GM12873 (cell line): Measurements from ENCODE around the gene MAP2K1.

Source experiments
- CTCF ChIP-seq: IDR thresholded peaks from 2 replicates; pipeline ENCODE4 v1.5.1; 2012; ENCODE audit warnings: low read depth, mild to moderate bottlenecking, moderate library complexity, low read length, control low read depth; ENCODE audit not compliant: insufficient read depth; ENCODE audit errors: missing control alignments

The MAP2K1 gene

GRCh38 chr15:66508293-66508883 is 121.7 kb downstream of the MAP2K1 start:
- TF ChIP-seq CTCF, result no peak

- TF ChIP-seq CTCF, result no peak
These were observed 127.9 kb downstream of the MAP2K1 start for GRCh38 chr15:66514586-66514985.

- no peak for TF ChIP-seq CTCF
These were observed 129.2 kb downstream of the MAP2K1 start for GRCh38 chr15:66515901-66516322.

- no peak for TF ChIP-seq CTCF
These were observed 137.2 kb downstream of the MAP2K1 start for GRCh38 chr15:66523926-66524325.

- no peak for TF ChIP-seq CTCF
These were observed 138.1 kb downstream of the MAP2K1 start for GRCh38 chr15:66524838-66525237.

- TF ChIP-seq CTCF, result no peak
These were observed 148.3 kb downstream of the MAP2K1 start for GRCh38 chr15:66535056-66535455.
